ENCODE results near the gene NXN.
A peak's percentile ranks its signal among the peaks of the same experiment; 100 is the strongest.
"Not testable (repeated sequence)": the region's sequence is repeated elsewhere in the genome, so short reads cannot be mapped to it uniquely, and the experiment has no call there.

The NXN gene

GRCh38 chr17:791829-792228, 187.7 kb downstream of the NXN start:
- no peak for DNase-seq

GRCh38 chr17:790874-791247, 188.7 kb downstream of the NXN start:
- not testable (repeated sequence) for DNase-seq

GRCh38 chr17:789931-790873, 189.4 kb downstream of the NXN start:
- DNase-seq, result not testable (repeated sequence)

- no peak for DNase-seq
Observed at GRCh38 chr17:789160-789840, 190.3 kb downstream of the NXN start.

GRCh38 chr17:788551-788950, 191.0 kb downstream of the NXN start:
- no peak for DNase-seq

- no peak for DNase-seq
Observed at GRCh38 chr17:787641-788221, 191.8 kb downstream of the NXN start.

GRCh38 chr17:785901-786300, 193.7 kb downstream of the NXN start:
- DNase-seq, result not testable (repeated sequence)

- no peak for DNase-seq
Observed at GRCh38 chr17:784143-784542, 195.4 kb downstream of the NXN start.

- peak; percentile 94 for DNase-seq
Observed at GRCh38 chr17:781805-782731, 197.5 kb downstream of the NXN start, which contains the start of the genes GLOD4 and MRM3. TSS of gene GLOD4 (minus strand) at chr17:782280. CDS start at chr17:782255, 25 bp downstream. TSS of gene MRM3 (plus strand) at chr17:782353. CDS start at chr17:782379, 26 bp downstream.

GRCh38 chr17:778096-778495, 201.5 kb downstream of the NXN start:
- no peak for DNase-seq

- DNase-seq, result no peak
Observed at GRCh38 chr17:774313-774584, 205.3 kb downstream of the NXN start.

- no peak for DNase-seq
Observed at GRCh38 chr17:773467-774312, 205.9 kb downstream of the NXN start.

- no peak for DNase-seq
Observed at GRCh38 chr17:773016-773415, 206.6 kb downstream of the NXN start.

GRCh38 chr17:767076-767475, 212.5 kb downstream of the NXN start:
- no peak for DNase-seq

GRCh38 chr17:760371-760770, 219.2 kb downstream of the NXN start:
- no peak for DNase-seq

- no peak for DNase-seq
Observed at GRCh38 chr17:759964-760363, 219.6 kb downstream of the NXN start.

- not testable (repeated sequence) for DNase-seq
Observed at GRCh38 chr17:756010-756567, 223.5 kb downstream of the NXN start.

- not testable (repeated sequence) for DNase-seq
Observed at GRCh38 chr17:755319-755961, 224.1 kb downstream of the NXN start.

GRCh38 chr17:753418-753817, 226.2 kb downstream of the NXN start:
- DNase-seq, result no peak

- peak; percentile 84 for DNase-seq
Observed at GRCh38 chr17:752620-753219, 226.9 kb downstream of the NXN start.

All from left hindlimb (tissue), 1 donor.